Esophagus squamous epithelium (tissue), 4 donors: Measurements from ENCODE around the gene DNAH2.

Source experiments
- CTCF ChIP-seq, 6 experiments: fragments of 450-650 bp in 4 of 6; fragments of 200-600 bp in 2 of 6; sonication (generic) in 2 of 6; IDR thresholded peaks; one replicate each; pipeline ENCODE4 v1.5.1; 2016 to 2019; ENCODE audit warnings: antibody characterized with exemption in 6 of 6, mild to moderate bottlenecking in 4 of 6, moderate library complexity in 4 of 6
- POLR2A ChIP-seq, 4 donors: fragments of 450-650 bp; IDR thresholded peaks; one replicate each; pipeline ENCODE4 v1.6.1; 2017; ENCODE audit warnings: antibody characterized with exemption in 4 of 4, mild to moderate bottlenecking in 4 of 4, moderate library complexity in 3 of 4

GRCh38 chr17:7782240-7782639 lies 64.7 kb downstream of the DNAH2 start:
- TF ChIP-seq CTCF (IDR thresholded peaks at IDR 0.05) (no peak), POLR2A (IDR thresholded peaks at IDR 0.05) (no peak)
